HG02798 (cell line): ENCODE results near the gene NLRP10.
"Not testable (repeated sequence)": the region's sequence is repeated elsewhere in the genome, so short reads cannot be mapped to it uniquely, and the experiment has no call there.

Experiments used
- ATAC-seq: cut with Tn5 transposase; IDR thresholded peaks from one replicate; pipeline ENCODE4 v1.9.1; 2021; ENCODE audit warnings: mild to moderate bottlenecking; ENCODE audit not compliant: unreplicated experiment, poor library complexity

NLRP10 gene, protein sequence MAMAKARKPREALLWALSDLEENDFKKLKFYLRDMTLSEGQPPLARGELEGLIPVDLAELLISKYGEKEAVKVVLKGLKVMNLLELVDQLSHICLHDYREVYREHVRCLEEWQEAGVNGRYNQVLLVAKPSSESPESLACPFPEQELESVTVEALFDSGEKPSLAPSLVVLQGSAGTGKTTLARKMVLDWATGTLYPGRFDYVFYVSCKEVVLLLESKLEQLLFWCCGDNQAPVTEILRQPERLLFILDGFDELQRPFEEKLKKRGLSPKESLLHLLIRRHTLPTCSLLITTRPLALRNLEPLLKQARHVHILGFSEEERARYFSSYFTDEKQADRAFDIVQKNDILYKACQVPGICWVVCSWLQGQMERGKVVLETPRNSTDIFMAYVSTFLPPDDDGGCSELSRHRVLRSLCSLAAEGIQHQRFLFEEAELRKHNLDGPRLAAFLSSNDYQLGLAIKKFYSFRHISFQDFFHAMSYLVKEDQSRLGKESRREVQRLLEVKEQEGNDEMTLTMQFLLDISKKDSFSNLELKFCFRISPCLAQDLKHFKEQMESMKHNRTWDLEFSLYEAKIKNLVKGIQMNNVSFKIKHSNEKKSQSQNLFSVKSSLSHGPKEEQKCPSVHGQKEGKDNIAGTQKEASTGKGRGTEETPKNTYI

GRCh38 chr11:7965386-7965785 lies at the start of gene NLRP10:
Gene NLRP10, minus strand, starts transcription at chr11:7965447. Its CDS starts 1,952 bp downstream, at chr11:7963495.
- no peak for ATAC-seq

DNA sequence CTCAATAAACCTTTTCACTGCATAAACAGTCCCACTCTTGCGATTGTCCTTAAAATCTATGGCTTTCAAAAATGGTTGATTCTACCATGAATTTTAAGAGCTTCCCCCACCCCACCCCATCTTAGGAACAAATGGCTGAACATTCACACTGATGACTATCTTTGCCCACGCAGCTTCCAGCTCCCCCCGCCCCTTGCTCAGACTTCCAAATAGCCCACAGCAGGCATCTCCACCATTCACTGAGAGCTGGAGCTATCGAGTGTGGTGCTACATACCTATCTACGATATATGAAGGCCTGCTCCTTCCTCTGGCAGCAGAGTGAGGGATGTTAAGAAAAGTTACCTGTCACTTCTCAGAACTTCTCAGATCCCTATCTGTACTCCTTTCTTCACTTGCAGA lies 48.6 kb upstream of the NLRP10 start:
- ATAC-seq = no peak

- ATAC-seq = no peak
Observed at GRCh38 chr11:8011981-8012444, 46.8 kb upstream of the NLRP10 start.

DNA sequence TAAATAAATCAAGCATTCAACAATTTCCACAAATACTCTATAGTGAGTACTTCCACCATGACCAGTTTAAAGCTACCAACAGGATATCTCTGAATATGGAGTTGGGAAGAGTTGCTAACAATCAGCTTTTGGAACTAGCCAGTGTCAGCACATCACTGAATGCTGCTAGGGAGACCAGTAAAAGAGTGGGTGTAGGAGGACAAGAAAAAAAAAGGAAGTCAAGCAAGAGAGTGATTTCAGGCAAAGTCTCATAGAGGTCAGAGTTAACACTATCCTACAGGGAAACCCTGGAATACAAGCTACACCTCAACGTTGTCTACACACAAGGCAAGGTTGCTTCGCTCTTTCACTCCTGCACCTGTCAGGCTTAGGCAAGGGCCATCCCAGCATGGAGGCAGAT lies 46.1 kb upstream of the NLRP10 start:
- ATAC-seq = no peak

DNA sequence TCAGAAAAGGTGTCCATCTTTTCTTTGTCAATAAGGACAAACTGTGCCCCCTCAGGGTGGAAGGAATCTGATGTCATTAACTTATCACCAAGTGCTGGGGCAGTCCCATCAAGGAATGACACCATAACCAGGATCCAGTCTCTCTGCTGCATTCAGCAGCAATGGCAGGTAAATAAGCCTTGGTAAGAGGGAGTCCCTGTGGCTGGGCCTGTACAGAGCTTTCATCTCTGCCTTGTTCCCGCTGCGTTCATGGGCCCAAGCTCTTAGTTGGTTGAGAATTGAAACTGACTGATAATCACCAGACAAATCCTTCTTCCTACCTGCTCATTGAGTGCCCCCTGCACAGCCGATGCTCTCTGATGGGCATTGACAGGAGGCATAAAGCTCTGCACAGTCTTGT lies 44.6 kb upstream of the NLRP10 start:
- no peak for ATAC-seq

DNA sequence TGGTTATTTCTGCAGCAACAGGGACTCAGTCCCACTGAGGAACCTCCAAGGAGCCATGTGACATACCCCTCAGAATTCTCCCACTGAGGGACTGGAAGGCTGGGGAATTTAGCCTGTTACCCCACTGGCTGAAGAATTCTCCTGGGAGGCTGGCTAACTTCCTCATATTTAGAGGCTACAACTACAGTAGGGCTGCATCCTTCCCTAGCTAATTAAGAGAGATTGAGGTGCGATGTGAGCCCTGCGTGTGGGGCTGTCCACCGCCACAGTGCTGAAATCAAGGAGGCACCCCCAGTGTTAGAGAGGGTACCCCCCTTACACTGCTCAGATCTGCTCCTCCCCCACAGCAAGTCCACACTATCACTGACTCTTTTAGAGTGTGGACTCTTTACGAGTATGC lies 43.0 kb upstream of the NLRP10 start:
- ATAC-seq = no peak

- ATAC-seq = peak; percentile 77
Observed at GRCh38 chr11:8006349-8006977, 41.2 kb upstream of the NLRP10 start.

DNA sequence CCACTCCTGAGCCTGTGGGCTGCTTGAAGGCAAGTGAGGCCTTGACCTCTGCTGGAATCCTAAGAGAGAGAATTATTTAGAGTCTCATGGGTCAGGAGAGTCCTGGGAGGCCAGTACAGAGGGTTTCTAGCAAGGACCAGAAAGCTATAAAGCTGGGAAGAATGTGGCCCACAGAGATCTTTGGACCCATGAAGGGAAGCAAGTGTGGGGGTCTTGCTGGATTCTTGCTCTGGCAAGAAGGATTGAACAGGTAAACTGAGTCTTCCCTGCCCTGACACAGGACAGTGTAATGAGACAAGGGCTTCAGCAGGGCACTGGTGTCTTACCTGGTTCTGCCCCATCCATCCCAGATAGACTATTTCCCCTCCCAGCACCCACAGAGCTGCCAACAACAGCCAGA lies 40.3 kb upstream of the NLRP10 start:
- no peak for ATAC-seq

DNA sequence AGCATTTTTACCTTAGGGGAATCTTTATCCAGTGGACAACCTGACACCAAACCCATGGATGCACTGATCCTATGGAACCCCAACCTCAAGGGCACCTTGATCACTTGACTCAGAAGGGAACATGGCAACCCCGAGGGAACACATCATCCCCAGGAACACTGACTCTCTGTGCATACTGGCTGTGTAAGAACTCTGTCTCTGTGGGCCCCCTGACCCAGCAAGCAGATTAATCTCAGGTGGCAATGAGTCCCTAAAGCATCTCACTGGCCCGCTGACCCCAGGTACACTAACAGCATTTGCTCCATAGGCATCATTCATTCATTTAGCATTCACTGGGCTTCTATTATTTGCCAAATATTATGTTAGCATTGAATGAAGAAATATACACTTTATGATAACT lies 38.8 kb upstream of the NLRP10 start:
- ATAC-seq = no peak

DNA sequence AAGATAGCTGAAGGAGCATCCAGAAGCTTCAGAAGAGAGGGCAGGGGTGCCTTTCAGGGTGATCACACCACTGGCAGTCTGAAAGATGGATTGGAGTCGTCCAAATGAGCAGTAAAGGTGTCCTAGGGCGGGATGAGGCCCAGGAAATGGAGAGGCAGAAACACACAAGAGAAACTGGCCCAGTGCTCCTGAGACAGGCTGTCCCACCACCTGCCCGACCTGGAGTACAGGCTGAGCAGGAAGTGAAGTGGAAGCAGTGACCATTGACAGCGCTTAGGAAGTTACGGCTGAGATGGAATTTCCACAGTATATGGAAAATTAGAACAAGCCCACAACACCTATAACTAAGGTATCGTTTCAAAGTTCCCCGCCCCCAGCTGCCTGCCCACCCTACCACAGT lies 37.9 kb upstream of the NLRP10 start:
- ATAC-seq = no peak

GRCh38 chr11:8002676-8003075 lies 37.4 kb upstream of the NLRP10 start:
- no peak for ATAC-seq

GRCh38 chr11:8000390-8000789 lies 35.1 kb upstream of the NLRP10 start:
- ATAC-seq = no peak

DNA sequence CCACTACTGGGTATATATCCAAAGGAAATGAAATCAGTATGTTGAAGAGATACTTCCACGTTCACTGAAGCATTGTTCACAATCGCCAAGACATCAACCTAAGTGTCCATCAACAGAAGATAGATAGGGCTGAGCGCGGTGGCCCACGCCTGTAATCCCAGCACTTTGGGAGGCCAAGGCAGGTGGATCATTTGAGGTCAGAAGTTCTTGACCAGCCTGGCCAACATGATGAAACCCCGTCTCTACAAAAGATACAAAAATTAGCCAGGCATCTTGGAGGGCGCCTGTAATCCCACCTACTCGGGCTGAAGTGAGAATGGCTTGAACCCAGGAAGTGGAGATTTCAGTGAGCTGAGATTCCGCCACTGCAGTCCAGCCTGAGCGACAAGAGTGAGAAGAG lies 34.5 kb upstream of the NLRP10 start:
- no peak for ATAC-seq

DNA sequence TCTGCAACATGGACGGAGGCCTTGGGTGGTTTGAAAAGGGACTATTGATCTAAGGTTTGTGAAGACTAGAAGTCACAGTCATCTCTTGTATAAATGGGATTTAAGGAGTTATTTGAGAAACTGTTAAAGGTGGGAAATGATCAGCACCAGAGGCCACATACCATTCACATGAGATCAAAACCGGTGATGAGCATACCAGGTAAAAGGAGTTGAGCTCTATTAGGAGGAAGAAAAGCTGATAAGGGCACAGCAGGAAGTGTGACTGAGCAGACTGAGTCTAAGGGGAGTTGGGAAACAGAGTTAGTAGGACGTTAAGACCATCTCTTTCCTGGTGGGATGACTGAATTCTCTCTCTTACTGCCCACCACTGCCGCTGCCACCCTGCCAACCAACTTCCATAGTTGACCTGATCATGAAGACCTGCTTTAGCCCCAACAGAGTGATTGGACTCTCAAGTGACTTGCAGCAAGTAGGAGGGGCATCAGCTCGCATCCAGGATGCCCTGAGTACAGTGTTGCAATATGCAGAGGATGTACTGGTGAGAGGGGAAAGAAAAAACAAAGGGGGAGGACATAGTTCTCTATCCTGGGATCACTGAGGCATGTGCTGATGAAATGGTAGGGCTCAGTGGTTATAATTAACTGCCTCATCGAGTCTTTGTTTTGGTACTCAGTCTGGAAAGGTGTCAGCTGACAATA lies 29.5 kb upstream of the NLRP10 start:
- no peak for ATAC-seq

GRCh38 chr11:7987560-7987883 lies 22.3 kb upstream of the NLRP10 start:
- ATAC-seq = not testable (repeated sequence)

- ATAC-seq = peak; percentile 96
Observed at GRCh38 chr11:7986768-7987559, 21.7 kb upstream of the NLRP10 start, which contains the start of gene EIF3F. Gene EIF3F, plus strand, starts transcription at chr11:7987337. Its CDS starts 16 bp downstream, at chr11:7987353.

- no peak for ATAC-seq
Observed at GRCh38 chr11:7983832-7984590, 18.8 kb upstream of the NLRP10 start.

DNA sequence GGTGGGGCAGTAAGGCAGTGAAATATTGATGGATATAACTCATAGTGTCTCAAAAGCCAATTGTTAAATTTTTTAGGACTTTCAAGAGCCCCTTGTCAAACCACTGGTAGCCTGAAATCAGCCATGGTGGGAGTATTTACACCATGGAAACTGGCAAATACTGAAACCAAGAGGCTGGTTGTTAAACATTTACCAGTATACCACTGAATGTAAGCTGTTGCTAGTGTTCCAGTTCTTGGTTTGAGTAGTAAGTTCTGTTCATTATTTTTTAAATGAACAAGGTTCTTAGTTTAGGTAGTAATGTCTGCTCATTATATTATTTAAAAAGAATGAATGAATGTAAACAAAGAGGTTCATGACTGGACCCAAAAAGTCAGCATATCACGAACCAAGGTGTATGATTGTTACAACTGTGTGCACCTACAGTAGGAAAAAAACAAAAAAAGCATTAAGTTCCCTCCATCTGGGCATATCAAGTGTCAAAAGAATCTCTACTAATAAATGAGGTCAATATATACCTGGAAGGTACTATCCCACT lies 17.4 kb upstream of the NLRP10 start:
- peak; percentile 32 for ATAC-seq

DNA sequence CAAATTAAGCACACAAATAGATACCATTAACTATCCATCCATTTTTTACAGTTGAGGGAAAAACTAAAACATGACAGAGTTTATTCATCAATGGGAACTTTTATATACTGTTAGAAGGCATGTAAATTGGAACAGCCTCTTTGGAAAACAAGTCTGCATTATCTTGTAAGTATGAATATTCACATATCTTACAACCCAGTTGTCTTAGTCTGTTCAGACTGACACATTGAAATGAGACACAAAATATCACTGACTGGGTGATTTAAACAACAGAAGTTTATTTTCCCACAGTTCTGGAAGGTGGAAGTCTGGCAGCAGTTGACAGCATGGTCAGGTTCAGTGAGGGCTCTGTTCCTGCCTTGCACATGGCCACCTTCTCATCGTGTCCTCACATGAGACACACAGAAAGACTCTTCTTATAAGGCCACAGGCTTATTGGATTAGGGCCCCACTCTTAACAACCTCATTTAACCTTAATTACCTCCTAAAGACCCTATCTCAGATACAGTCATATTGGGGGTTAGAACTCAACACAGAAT lies 16.4 kb upstream of the NLRP10 start:
- ATAC-seq = no peak
